ENCODE data around the gene SGMS1. TPM values are rescaled to one million over a fixed set of nuclear protein-coding genes. Genes with fewer than 3 reads are reported as not detected.

The SGMS1 gene
- total RNA-seq, 2 experiments from 2014 or later: 24.8 to 25.2 TPM

GRCh38 chr10:50542871-50543270, 80.9 kb downstream of the SGMS1 start:
- CTCF ChIA-PET: interaction anchor here (0.6 kb wide), 1 partner anchor 69 kb away, joined by 3 read pairs; no protein-coding TSS in a partner anchor
- ATAC-seq (ENCODE audit: poor library complexity) (no peak), DNase-seq (no peak)
- Mint-ChIP-seq H3K27me3 (no peaks in the 10 kb centered on the region), H3K9me3 (no peaks in the 10 kb centered on the region), H3K4me3 (no peak overlapping the region), H3K36me3 (ENCODE audit: low read depth) (peaks cover 5% of the 10 kb centered on the region), H3K27ac (no peak overlapping the region), H3K4me1 (ENCODE audit: low read depth) (peaks cover 91% of the 10 kb centered on the region)
- no peak overlapping the region for H3K27ac ChIP-seq (ENCODE audit: low read depth in 1 of 2, low read length in 2 of 2)
- intact Hi-C loops (cut with DNase I, micrococcal nuclease): no loop called here
- TF ChIP-seq, protein P1, sequence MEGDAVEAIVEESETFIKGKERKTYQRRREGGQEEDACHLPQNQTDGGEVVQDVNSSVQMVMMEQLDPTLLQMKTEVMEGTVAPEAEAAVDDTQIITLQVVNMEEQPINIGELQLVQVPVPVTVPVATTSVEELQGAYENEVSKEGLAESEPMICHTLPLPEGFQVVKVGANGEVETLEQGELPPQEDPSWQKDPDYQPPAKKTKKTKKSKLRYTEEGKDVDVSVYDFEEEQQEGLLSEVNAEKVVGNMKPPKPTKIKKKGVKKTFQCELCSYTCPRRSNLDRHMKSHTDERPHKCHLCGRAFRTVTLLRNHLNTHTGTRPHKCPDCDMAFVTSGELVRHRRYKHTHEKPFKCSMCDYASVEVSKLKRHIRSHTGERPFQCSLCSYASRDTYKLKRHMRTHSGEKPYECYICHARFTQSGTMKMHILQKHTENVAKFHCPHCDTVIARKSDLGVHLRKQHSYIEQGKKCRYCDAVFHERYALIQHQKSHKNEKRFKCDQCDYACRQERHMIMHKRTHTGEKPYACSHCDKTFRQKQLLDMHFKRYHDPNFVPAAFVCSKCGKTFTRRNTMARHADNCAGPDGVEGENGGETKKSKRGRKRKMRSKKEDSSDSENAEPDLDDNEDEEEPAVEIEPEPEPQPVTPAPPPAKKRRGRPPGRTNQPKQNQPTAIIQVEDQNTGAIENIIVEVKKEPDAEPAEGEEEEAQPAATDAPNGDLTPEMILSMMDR (IDR thresholded peaks at IDR 0.05): no peak
- POLR2A ChIA-PET: no interaction called here
- H3K27me3 ChIP-seq (ENCODE audit: control insufficient read depth in 1 of 2, insufficient read depth in 2 of 2, low read length in 2 of 2): no peaks in the 10 kb centered on the region
- no peaks in the 10 kb centered on the region for H3K9me3 ChIP-seq (ENCODE audit: control insufficient read depth in 1 of 2, insufficient read depth in 1 of 2, low read length in 2 of 2)
- H3K36me3 ChIP-seq (ENCODE audit: insufficient read depth, low read length): no peaks in the 10 kb centered on the region
- peaks cover 35% of the 10 kb centered on the region for H3K4me1 ChIP-seq (ENCODE audit: insufficient read depth, low read length)
- H3K4me3 ChIP-seq (ENCODE audit: low read length): no peak overlapping the region

GRCh38 chr10:50541921-50542320, 81.8 kb downstream of the SGMS1 start:
- ATAC-seq (ENCODE audit: poor library complexity) (no peak), DNase-seq (no peak)
- no peaks in the 10 kb centered on the region for H3K36me3 ChIP-seq (ENCODE audit: insufficient read depth, low read length)
- TF ChIP-seq, protein P1 (IDR thresholded peaks at IDR 0.05): no peak
- H3K27me3 Mint-ChIP-seq: no peaks in the 10 kb centered on the region
- no peaks in the 10 kb centered on the region for H3K9me3 ChIP-seq (ENCODE audit: control insufficient read depth in 1 of 2, insufficient read depth in 1 of 2, low read length in 2 of 2)
- H3K4me1 ChIP-seq (ENCODE audit: insufficient read depth, low read length): peaks cover 35% of the 10 kb centered on the region
- no peak overlapping the region for H3K4me3 ChIP-seq (ENCODE audit: low read length)
- H3K4me1 Mint-ChIP-seq (ENCODE audit: low read depth): peaks cover 83% of the 10 kb centered on the region
- H3K27ac Mint-ChIP-seq: no peak overlapping the region
- H3K4me3 Mint-ChIP-seq: no peak overlapping the region
- intact Hi-C loops (cut with DNase I, micrococcal nuclease): no loop called here
- H3K27me3 ChIP-seq (ENCODE audit: control insufficient read depth in 1 of 2, insufficient read depth in 2 of 2, low read length in 2 of 2): no peaks in the 10 kb centered on the region
- H3K27ac ChIP-seq (ENCODE audit: low read depth in 1 of 2, low read length in 2 of 2): no peak overlapping the region
- H3K9me3 Mint-ChIP-seq: no peaks in the 10 kb centered on the region
- ChIA-PET POLR2A (no interaction called here), CTCF (no interaction called here)
- H3K36me3 Mint-ChIP-seq (ENCODE audit: low read depth): no peaks in the 10 kb centered on the region

- no peak for DNase-seq
- CTCF ChIA-PET: interaction anchor here (0.6 kb wide), 1 partner anchor 513 kb away, joined by 3 read pairs; no protein-coding TSS in a partner anchor
- Histone ChIP-seq H3K4me3 (ENCODE audit: low read length) (no peak overlapping the region), H3K27ac (ENCODE audit: low read depth in 1 of 2, low read length in 2 of 2) (no peak overlapping the region), H3K9me3 (ENCODE audit: control insufficient read depth in 1 of 2, insufficient read depth in 1 of 2, low read length in 2 of 2) (no peaks in the 10 kb centered on the region), H3K36me3 (ENCODE audit: insufficient read depth, low read length) (no peaks in the 10 kb centered on the region), H3K4me1 (ENCODE audit: insufficient read depth, low read length) (peaks cover 35% of the 10 kb centered on the region), H3K27me3 (ENCODE audit: control insufficient read depth in 1 of 2, insufficient read depth in 2 of 2, low read length in 2 of 2) (no peaks in the 10 kb centered on the region)
- ATAC-seq (ENCODE audit: poor library complexity): no peak
- Mint-ChIP-seq H3K4me1 (ENCODE audit: low read depth) (peaks cover 83% of the 10 kb centered on the region), H3K27ac (no peak overlapping the region), H3K36me3 (ENCODE audit: low read depth) (no peaks in the 10 kb centered on the region), H3K9me3 (no peaks in the 10 kb centered on the region), H3K27me3 (no peaks in the 10 kb centered on the region), H3K4me3 (no peak overlapping the region)
- intact Hi-C loops (cut with DNase I, micrococcal nuclease): no loop called here
- POLR2A ChIA-PET: no interaction called here
- TF ChIP-seq, protein P1 (IDR thresholded peaks at IDR 0.05): no peak
Measured at GRCh38 chr10:50541317-50541716, 82.4 kb downstream of the SGMS1 start.

Measured in CD4-positive, alpha-beta T cell (primary cell).